ENCODE results near the gene POGLUT2.
"Not testable (repeated sequence)": the region's sequence is repeated elsewhere in the genome, so short reads cannot be mapped to it uniquely, and the experiment has no call there.

Gene POGLUT2

DNA sequence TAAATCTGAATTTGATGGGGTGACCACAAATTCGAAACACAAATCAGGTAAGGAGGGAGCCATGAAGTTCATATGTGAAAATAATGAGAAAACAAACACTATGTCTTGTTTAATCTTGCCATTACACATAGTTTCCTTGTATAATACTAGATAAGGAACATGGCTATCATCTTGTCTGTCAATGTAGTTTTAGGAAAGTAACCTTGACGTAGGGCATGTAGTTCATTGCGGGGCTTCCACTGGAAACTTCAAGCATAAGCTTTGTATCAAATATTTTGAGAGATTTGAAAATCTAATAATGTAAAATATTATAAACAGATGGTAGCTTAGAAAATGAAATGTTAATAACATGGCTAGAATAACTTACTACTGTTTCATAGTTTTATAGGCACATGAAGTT is 8.9 kb upstream of the POGLUT2 start:
- Histone ChIP-seq H3K9me3 (ENCODE audit: control insufficient read depth, low read length) (no peaks in the 10 kb centered on the region), H3K4me3 (ENCODE audit: insufficient read depth, low read depth, low read length, poor library complexity, severe bottlenecking) (no peak overlapping the region), H3K27ac (ENCODE audit: insufficient read depth, low read length, poor library complexity, severe bottlenecking) (no peak overlapping the region), H3K36me3 (ENCODE audit: control insufficient read depth, insufficient read depth, low read length) (no peaks in the 10 kb centered on the region), H3K4me1 (ENCODE audit: control insufficient read depth, insufficient read depth, low read length, poor library complexity, severe bottlenecking) (no peaks in the 10 kb centered on the region), H3K27me3 (replicated peaks; ENCODE audit: control insufficient read depth, insufficient read depth, low read length, poor library complexity, severe bottlenecking) (no peaks in the 10 kb centered on the region)
- no peak for DNase-seq

DNA sequence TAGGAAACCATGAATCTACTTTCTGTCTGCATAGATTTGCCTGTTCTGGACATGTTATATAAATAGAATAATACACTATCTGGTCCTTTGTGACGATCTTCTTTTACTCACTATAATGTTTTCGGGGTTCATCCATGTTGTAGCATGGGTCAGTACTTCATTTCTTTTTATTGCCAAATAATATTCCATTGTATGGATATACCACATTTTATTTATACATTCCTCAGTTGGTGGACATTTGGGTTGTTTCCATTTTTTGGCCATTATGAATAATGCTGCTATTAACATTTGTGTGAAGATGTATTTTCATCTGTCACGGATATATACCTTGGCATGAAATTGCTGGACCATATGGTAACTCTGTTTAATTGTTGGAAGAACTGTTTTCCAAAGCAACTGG is 6.9 kb upstream of the POGLUT2 start:
- Histone ChIP-seq H3K4me3 (ENCODE audit: insufficient read depth, low read depth, low read length, poor library complexity, severe bottlenecking) (no peak overlapping the region), H3K4me1 (ENCODE audit: control insufficient read depth, insufficient read depth, low read length, poor library complexity, severe bottlenecking) (peaks cover 3% of the 10 kb centered on the region), H3K36me3 (ENCODE audit: control insufficient read depth, insufficient read depth, low read length) (no peaks in the 10 kb centered on the region), H3K27me3 (replicated peaks; ENCODE audit: control insufficient read depth, insufficient read depth, low read length, poor library complexity, severe bottlenecking) (no peaks in the 10 kb centered on the region), H3K9me3 (ENCODE audit: control insufficient read depth, low read length) (no peaks in the 10 kb centered on the region), H3K27ac (ENCODE audit: insufficient read depth, low read length, poor library complexity, severe bottlenecking) (no peak overlapping the region)
- no peak for DNase-seq

DNA sequence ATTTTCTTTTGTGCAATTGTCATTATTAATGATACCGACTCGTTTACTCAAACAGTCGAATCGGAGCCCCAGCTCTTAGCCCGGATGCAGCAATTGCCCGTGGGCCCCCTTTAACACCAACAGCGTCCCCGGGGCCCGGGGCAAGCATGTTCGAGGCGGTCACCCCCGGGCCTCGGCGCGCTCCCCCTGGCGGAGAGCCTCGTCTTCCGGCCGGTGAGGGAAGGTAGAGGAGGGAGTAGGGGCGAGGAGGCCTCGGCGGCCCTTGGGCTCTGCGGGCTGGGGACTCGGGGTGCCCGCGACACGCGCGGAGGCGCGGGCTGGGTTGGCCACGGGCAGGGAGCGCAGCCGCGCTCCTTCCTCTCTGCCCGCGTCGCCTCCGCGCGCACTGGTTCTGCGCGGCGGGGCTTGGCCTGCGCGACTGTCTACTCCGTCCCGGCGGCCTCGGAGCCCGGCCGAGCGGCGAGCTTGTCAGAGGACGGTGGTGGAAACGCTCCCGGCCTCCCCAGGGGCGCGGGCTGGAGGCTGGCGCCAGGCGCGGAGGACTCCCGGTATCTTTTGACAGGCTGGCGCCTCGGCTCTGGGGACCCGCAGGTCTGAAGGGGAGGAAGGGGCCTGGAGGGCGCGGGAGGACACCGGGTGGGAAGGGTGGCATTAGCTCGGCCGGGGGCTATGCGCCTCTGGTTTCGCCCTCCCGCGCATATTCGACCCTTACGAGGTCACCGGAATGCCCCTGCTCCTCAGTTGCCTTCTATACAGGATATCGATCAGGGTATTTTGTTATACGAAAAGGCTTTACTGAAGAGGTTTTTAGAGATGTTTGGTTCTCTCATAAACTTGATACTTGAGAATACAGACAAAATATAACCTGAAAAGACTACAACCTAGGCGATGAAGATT is 1.6 kb upstream of the POGLUT2 start:
- H3K9me3 ChIP-seq (ENCODE audit: control insufficient read depth, low read length), result no peaks in the 10 kb centered on the region
- peak; percentile 65 to 74 (median 72) for DNase-seq
- peak overlapping the region; percentile 24 for H3K27ac ChIP-seq (ENCODE audit: insufficient read depth, low read length, poor library complexity, severe bottlenecking)
- peak overlapping the region; percentile 67 for H3K4me3 ChIP-seq (ENCODE audit: insufficient read depth, low read depth, low read length, poor library complexity, severe bottlenecking)
- no peaks in the 10 kb centered on the region for H3K27me3 ChIP-seq (replicated peaks; ENCODE audit: control insufficient read depth, insufficient read depth, low read length, poor library complexity, severe bottlenecking)
- H3K4me1 ChIP-seq (ENCODE audit: control insufficient read depth, insufficient read depth, low read length, poor library complexity, severe bottlenecking), result peaks cover 14% of the 10 kb centered on the region
- no peaks in the 10 kb centered on the region for H3K36me3 ChIP-seq (ENCODE audit: control insufficient read depth, insufficient read depth, low read length)

DNA sequence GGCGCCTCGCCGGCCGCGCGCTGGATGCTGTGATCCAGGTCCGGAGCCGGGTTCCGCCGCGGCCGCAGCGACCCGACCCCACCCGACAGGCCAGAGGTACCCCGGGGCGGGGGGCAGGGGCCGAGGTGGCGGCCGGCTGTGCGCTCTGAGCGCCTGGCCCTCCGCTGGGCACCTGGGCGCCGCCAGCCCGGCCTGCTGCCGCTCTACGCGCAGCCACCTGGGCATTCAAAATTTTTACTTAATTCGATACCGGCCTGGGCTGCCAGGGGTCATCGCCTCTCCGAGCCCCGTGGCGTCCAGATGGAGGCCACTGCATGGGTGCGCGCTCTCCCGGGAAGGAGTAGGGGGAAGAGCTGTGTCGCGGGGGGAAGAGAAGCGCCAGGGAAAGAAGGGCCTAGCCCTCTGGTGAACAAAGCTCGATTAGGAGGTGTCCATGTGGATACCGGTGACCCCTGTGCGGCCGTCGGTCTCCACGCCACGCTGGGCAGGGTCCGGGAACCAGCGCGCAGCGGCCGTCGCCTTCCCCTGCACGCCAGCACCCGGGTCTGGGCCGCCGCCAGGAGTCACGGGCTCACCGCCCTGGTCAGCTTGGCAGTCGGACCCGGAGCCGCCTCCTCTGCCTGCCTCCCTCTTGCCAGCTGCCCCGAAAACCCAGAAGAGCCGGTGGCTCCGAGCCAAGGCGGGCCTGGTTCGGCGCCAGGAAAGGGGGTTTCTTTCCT is 809 bp upstream of the POGLUT2 start:
- Histone ChIP-seq H3K4me3 (ENCODE audit: insufficient read depth, low read depth, low read length, poor library complexity, severe bottlenecking) (peak overlapping the region; percentile 67), H3K9me3 (ENCODE audit: control insufficient read depth, low read length) (no peaks in the 10 kb centered on the region), H3K36me3 (ENCODE audit: control insufficient read depth, insufficient read depth, low read length) (no peaks in the 10 kb centered on the region), H3K4me1 (ENCODE audit: control insufficient read depth, insufficient read depth, low read length, poor library complexity, severe bottlenecking) (peaks cover 14% of the 10 kb centered on the region), H3K27me3 (replicated peaks; ENCODE audit: control insufficient read depth, insufficient read depth, low read length, poor library complexity, severe bottlenecking) (no peaks in the 10 kb centered on the region), H3K27ac (ENCODE audit: insufficient read depth, low read length, poor library complexity, severe bottlenecking) (peak overlapping the region; percentile 24)
- DNase-seq, result no peak

DNA sequence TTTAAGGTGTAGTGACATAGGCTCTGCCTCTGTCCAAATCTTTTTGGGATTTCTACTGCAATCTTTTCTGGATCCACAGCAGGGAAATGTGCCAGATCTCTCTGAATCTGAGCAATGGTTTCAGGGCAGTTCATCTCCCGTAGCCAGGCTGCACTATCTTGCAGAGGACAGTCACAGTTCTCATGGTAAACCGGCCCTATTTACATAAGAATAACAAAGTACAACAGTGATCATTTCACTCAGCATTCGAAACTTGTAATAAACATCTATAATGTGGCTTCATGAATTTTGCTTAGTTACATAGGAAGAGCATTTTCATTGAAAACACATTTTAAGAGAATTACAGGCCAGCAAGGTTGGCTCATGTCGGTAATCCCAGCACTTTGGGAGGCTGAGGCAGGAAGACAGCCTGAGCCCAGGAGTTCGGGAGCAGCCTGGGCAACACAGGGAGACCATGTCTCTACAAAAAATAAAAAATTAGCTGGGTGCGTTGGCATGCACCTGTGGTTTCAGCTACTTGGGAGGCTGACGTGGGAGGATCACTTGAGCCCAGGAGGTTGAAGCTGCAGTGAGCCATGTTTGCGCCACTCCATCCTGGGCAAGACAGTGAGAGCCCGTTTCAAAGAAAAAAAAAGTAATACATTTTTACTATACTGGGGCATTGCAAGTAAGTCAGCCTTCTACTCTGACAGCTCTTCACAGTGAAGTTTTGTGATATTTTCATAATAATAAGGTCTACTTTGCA is 5.0 kb downstream of the POGLUT2 start:
- H3K9me3 ChIP-seq (ENCODE audit: control insufficient read depth, low read length), result no peaks in the 10 kb centered on the region
- H3K36me3 ChIP-seq (ENCODE audit: control insufficient read depth, insufficient read depth, low read length), result no peaks in the 10 kb centered on the region
- no peak overlapping the region for H3K27ac ChIP-seq (ENCODE audit: insufficient read depth, low read length, poor library complexity, severe bottlenecking)
- H3K4me3 ChIP-seq (ENCODE audit: insufficient read depth, low read depth, low read length, poor library complexity, severe bottlenecking), result no peak overlapping the region
- H3K4me1 ChIP-seq (ENCODE audit: control insufficient read depth, insufficient read depth, low read length, poor library complexity, severe bottlenecking), result peaks cover 3% of the 10 kb centered on the region
- no peak for DNase-seq
- no peaks in the 10 kb centered on the region for H3K27me3 ChIP-seq (replicated peaks; ENCODE audit: control insufficient read depth, insufficient read depth, low read length, poor library complexity, severe bottlenecking)

DNA sequence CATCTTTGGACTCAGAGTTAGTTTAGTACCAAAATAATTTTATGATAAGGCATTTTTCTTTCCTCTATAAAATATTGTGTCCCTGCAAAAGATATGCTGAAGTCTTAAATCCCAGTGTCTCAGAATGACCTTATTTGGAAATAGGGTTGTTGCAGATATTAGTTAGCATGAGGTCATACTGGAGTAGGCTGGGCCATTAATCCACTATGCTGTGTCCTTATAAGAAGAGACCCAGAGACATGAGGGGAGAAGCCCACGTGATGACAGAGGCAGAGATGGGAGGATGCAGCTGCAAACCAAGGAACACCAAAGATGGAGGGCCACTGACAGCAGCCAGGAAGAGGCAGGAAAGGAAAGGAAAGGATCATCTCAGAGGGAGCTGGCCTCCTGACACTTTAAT is 6.4 kb downstream of the POGLUT2 start:
- no peaks in the 10 kb centered on the region for H3K4me1 ChIP-seq (ENCODE audit: control insufficient read depth, insufficient read depth, low read length, poor library complexity, severe bottlenecking)
- no peaks in the 10 kb centered on the region for H3K9me3 ChIP-seq (ENCODE audit: control insufficient read depth, low read length)
- no peak overlapping the region for H3K27ac ChIP-seq (ENCODE audit: insufficient read depth, low read length, poor library complexity, severe bottlenecking)
- H3K4me3 ChIP-seq (ENCODE audit: insufficient read depth, low read depth, low read length, poor library complexity, severe bottlenecking), result no peak overlapping the region
- H3K36me3 ChIP-seq (ENCODE audit: control insufficient read depth, insufficient read depth, low read length), result no peaks in the 10 kb centered on the region
- no peaks in the 10 kb centered on the region for H3K27me3 ChIP-seq (replicated peaks; ENCODE audit: control insufficient read depth, insufficient read depth, low read length, poor library complexity, severe bottlenecking)
- DNase-seq, result no peak

DNA sequence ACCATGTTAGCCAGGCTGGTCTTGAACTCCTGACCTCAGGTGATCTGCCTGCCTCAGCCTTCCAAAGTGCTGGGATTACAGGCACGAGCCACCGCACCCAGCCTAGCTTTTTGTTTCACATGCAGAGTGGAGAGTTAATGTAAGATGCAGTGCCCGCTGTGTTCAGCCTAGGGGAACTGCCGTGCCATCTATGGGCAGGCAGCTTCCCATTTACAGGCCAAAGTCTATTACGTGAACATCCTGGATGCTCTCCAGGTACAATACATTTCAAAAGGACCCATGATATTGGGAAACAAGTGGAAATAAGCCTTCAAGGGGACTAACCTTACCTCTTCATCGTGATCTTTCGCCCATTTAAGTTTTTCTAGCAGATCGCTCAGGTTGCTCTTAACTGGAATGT is 10.1 kb downstream of the POGLUT2 start:
- H3K4me3 ChIP-seq (ENCODE audit: insufficient read depth, low read depth, low read length, poor library complexity, severe bottlenecking), result no peak overlapping the region
- H3K36me3 ChIP-seq (ENCODE audit: control insufficient read depth, insufficient read depth, low read length), result no peaks in the 10 kb centered on the region
- no peak for DNase-seq
- H3K9me3 ChIP-seq (ENCODE audit: control insufficient read depth, low read length), result no peaks in the 10 kb centered on the region
- H3K27me3 ChIP-seq (replicated peaks; ENCODE audit: control insufficient read depth, insufficient read depth, low read length, poor library complexity, severe bottlenecking), result no peaks in the 10 kb centered on the region
- H3K27ac ChIP-seq (ENCODE audit: insufficient read depth, low read length, poor library complexity, severe bottlenecking), result no peak overlapping the region
- no peaks in the 10 kb centered on the region for H3K4me1 ChIP-seq (ENCODE audit: control insufficient read depth, insufficient read depth, low read length, poor library complexity, severe bottlenecking)

DNA sequence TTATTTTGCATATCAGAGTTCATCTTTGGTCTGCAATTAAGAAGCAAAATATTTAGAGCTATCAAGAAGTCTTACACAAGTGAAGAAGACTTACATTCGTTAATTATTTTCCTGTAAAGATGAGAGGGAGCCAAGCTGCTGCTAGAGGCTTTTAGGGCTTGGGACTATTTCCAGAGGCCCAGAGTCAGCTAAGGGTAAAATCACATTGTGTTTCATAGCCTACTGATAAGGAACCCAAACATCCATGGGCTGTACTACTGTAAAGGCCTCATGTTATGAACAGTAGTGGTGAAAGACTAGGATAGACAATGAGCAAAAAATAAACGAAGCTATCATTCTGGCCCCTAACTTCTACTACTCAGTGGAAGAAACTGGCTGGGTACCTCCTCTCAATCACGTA is 14.3 kb downstream of the POGLUT2 start:
- no peaks in the 10 kb centered on the region for H3K9me3 ChIP-seq (ENCODE audit: control insufficient read depth, low read length)
- H3K4me1 ChIP-seq (ENCODE audit: control insufficient read depth, insufficient read depth, low read length, poor library complexity, severe bottlenecking), result peaks cover 7% of the 10 kb centered on the region
- no peak overlapping the region for H3K4me3 ChIP-seq (ENCODE audit: insufficient read depth, low read depth, low read length, poor library complexity, severe bottlenecking)
- H3K27ac ChIP-seq (ENCODE audit: insufficient read depth, low read length, poor library complexity, severe bottlenecking), result no peak overlapping the region
- no peak for DNase-seq
- no peaks in the 10 kb centered on the region for H3K27me3 ChIP-seq (replicated peaks; ENCODE audit: control insufficient read depth, insufficient read depth, low read length, poor library complexity, severe bottlenecking)
- no peaks in the 10 kb centered on the region for H3K36me3 ChIP-seq (ENCODE audit: control insufficient read depth, insufficient read depth, low read length)

DNA sequence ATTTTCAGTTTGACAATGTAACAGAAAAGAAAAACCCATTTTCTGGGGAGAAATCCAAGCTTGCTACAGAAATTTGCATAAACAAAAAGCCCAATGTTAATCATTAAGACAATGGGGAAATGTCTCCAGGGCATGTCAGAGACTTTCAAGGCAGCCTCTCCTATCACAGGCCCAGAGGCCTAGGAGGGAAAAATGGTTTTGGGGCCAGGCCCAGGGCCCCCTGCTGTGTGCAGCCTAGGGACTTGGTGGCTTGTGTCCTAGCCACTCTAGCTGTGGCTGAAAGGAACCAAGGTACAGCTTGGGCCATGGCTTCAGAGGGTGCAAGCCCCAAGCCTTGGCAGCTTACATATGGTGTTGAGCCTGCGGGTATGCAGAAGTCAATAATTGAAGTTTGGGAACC is 17.2 kb downstream of the POGLUT2 start:
- H3K4me3 ChIP-seq (ENCODE audit: insufficient read depth, low read depth, low read length, poor library complexity, severe bottlenecking), result no peak overlapping the region
- H3K9me3 ChIP-seq (ENCODE audit: control insufficient read depth, low read length), result no peaks in the 10 kb centered on the region
- DNase-seq, result no peak
- H3K27me3 ChIP-seq (replicated peaks; ENCODE audit: control insufficient read depth, insufficient read depth, low read length, poor library complexity, severe bottlenecking), result no peaks in the 10 kb centered on the region
- H3K27ac ChIP-seq (ENCODE audit: insufficient read depth, low read length, poor library complexity, severe bottlenecking), result no peak overlapping the region
- no peaks in the 10 kb centered on the region for H3K36me3 ChIP-seq (ENCODE audit: control insufficient read depth, insufficient read depth, low read length)
- H3K4me1 ChIP-seq (ENCODE audit: control insufficient read depth, insufficient read depth, low read length, poor library complexity, severe bottlenecking), result peaks cover 16% of the 10 kb centered on the region

DNA sequence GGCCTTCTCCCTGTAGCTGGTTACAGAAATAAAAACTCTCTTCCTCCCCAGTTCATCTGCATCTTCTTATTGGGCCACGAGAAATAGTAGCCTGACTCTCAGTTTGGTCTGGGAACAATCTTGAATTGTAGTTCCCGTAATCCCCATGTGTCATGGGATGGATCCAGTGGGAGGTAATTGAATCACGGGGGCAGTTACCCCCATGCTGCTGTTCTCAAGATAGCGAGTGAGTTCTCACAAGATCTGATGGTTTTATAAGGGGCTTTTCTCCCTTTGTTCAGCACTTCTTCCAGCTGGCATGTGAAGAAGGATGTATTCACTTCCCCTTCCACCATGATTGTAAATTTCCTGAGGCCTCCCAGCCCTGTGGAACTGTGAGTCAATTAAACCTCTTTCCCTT is 18.1 kb downstream of the POGLUT2 start:
- Histone ChIP-seq H3K4me1 (ENCODE audit: control insufficient read depth, insufficient read depth, low read length, poor library complexity, severe bottlenecking) (peaks cover 16% of the 10 kb centered on the region), H3K27ac (ENCODE audit: insufficient read depth, low read length, poor library complexity, severe bottlenecking) (peak overlapping the region; percentile 47)
- not testable (repeated sequence) for DNase-seq; H3K9me3 ChIP-seq (ENCODE audit: control insufficient read depth, low read length); H3K36me3 ChIP-seq (ENCODE audit: control insufficient read depth, insufficient read depth, low read length); H3K4me3 ChIP-seq (ENCODE audit: insufficient read depth, low read depth, low read length, poor library complexity, severe bottlenecking); H3K27me3 ChIP-seq (replicated peaks; ENCODE audit: control insufficient read depth, insufficient read depth, low read length, poor library complexity, severe bottlenecking)
